DMS 273 (cell line): Measurements from ENCODE around the gene SNRNP27.
"Not testable (repeated sequence)": the region's sequence is repeated elsewhere in the genome, so short reads cannot be mapped to it uniquely, and the experiment has no call there.

Source experiments
- DNase-seq: peaks from one replicate; lab custom pipeline; 2025; ENCODE audit not compliant: unreplicated experiment; lab: John Stamatoyannopoulos, UW

Gene SNRNP27

DNA sequence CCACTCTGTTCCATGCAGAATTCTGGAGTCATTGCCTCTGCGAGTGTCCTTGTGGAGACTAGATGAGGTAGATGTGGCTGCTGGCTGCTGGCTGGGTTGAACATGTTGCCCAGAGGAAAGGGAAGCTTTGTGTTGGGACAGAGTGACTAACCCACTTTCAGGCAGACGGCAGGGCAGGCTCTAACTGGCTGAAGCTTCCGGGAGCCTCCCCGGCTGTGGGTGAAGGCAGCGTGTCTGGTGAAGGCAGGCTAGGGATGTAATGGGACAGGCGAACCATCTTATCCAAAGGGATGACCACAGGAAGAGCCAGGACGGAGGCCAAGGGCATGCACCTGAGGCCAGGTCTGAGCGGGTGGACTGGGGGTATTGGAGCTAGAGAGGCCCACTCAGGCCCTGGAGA lies 51.7 kb downstream of the SNRNP27 start:
- no peak for DNase-seq

GRCh38 chr2:69945941-69946340 lies 52.2 kb downstream of the SNRNP27 start:
- no peak for DNase-seq

GRCh38 chr2:69946351-69947324 lies 52.9 kb downstream of the SNRNP27 start:
- DNase-seq: no peak

DNA sequence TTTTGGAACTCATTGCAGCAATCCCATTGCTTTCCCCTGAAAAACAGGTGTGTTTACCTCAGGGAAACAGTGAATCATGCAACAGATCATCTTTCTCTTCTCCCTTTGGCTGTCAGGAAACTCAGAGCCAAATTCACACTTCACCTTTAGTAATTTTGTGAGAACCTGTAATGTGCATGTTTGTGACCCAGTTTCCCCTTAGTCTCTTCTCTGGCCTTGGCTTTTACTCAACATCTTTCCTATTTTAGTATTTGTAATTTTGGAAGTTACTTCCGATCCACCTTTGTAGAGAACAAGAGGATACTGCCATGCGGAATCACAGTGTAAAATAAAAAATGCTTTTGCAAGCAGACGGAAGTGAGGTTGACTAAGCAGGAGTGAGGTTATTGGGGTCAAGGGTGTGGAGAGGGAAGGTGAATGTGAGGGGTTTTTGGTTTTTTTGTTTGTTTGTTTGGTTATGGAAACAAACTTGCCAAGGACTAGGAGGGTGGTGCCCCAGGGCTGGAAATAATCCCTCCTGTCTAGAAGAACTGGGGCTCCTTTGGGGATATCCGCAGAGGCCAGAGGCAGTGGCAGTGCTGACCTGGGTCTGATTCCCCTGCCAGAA lies 53.7 kb downstream of the SNRNP27 start:
- no peak for DNase-seq

- peak; percentile 13 for DNase-seq
These were observed 54.5 kb downstream of the SNRNP27 start for GRCh38 chr2:69948032-69948962.

GRCh38 chr2:69948963-69949645 lies 55.3 kb downstream of the SNRNP27 start:
- no peak for DNase-seq

DNA sequence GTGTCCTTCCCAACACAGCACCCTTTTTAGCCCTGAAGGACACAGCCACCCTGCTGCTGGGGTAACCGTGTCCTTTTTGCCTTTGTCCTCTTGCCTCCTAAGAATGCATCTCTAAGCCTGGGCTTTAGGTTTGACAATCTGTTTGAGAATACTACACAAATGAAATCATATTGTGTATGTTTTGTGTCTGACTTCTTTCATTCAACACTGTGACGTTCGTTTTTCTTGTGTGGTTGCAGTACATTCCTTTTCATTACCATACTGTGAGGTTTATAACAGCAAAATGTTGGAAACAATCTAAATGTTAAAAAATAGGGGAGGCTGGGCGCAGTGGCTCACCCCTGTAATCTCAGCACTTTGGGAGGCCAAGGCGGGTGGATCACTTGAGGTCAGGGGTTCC lies 56.5 kb downstream of the SNRNP27 start:
- no peak for DNase-seq

- DNase-seq: not testable (repeated sequence)
These were observed 56.9 kb downstream of the SNRNP27 start for GRCh38 chr2:69950671-69951070.

- no peak for DNase-seq
These were observed 58.8 kb downstream of the SNRNP27 start for GRCh38 chr2:69952336-69953115.

DNA sequence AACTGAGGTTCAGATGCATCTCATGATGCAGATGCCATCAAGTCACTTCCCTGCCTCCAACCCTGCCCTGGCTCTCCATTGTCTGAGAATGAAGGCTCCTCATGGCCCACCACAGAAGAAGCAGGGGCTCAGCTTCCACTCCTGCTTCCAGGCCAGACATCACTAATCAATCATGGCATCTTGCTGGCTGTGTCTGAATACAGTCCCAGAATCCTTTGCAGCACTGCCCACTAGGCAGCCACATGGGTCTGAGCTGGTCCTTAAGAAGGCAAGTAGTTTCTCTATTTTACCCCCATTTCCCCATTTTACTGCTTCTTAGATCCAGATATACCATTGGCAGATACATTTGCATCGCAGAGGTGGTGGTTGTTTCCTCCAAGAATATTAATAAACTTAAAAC lies 60.3 kb downstream of the SNRNP27 start:
- no peak for DNase-seq
